GM12801 (cell line): ENCODE data around the gene RDH16.

Experiments used
- TF ChIP-seq, protein P1 (sequence below): IDR thresholded peaks from one replicate; pipeline ENCODE4 v1.5.1; 2011; ENCODE audit warnings: control low read depth; ENCODE audit not compliant: insufficient read length; ENCODE audit errors: extremely low read depth

Gene RDH16

DNA sequence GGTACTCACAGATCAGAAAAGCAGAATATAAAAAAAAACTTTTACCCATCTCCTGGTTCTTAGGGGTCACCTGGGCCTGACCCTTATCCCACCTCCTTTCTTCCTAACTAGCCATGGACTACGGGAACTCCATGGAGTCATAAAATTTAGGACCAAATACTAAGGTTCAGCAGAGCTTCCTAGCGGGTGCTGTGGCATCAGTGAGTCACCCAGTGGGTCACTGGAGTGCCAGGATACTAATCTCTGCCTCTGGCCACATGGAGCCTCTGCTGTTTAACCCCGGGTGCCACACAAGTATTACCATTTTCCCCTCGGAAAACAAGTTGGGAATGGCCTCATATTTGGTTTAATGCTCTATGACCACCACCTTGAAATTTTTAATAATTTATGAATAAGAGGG lies 42.0 kb upstream of the RDH16 start:
- TF ChIP-seq, protein P1, sequence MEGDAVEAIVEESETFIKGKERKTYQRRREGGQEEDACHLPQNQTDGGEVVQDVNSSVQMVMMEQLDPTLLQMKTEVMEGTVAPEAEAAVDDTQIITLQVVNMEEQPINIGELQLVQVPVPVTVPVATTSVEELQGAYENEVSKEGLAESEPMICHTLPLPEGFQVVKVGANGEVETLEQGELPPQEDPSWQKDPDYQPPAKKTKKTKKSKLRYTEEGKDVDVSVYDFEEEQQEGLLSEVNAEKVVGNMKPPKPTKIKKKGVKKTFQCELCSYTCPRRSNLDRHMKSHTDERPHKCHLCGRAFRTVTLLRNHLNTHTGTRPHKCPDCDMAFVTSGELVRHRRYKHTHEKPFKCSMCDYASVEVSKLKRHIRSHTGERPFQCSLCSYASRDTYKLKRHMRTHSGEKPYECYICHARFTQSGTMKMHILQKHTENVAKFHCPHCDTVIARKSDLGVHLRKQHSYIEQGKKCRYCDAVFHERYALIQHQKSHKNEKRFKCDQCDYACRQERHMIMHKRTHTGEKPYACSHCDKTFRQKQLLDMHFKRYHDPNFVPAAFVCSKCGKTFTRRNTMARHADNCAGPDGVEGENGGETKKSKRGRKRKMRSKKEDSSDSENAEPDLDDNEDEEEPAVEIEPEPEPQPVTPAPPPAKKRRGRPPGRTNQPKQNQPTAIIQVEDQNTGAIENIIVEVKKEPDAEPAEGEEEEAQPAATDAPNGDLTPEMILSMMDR = no peak

DNA sequence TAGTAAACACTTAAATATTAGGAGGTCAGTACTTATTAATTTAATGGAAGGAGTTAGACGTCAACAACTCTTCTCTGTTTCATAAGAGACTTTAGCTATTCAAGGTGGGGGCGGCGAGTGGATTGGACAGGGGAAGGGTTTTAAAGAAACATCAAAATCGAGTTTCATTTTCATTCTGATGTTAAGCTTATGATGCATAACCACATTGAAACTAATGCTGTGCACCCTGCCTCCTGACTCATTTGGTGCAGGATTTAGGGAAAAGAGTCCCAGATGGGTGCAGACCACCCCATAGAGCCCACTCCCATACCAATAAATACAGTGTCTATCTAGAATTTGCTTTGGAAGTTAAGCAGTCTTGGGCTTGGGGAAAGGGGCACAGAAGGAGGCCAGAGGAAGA lies 41.6 kb upstream of the RDH16 start:
- TF ChIP-seq, protein P1 = no peak

DNA sequence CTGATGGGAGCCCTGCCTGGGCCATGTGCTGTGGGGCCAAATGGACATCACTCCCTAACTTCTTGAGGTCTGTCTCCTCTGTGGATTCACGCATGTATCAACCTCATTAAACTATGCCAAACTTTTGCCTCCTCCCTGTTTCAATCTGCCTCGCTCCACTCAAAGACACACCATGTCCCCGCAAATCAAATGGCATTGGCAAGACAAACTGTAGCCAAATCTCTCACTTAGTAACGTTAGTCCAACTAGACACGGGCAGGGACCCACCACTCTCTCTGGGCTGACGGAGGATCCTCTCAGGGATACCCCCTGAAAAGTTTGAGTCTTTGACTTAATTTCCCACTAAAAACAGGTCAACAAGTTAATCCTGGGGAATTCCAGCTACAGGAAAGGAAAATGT lies 40.9 kb upstream of the RDH16 start:
- TF ChIP-seq, protein P1 = no peak

DNA sequence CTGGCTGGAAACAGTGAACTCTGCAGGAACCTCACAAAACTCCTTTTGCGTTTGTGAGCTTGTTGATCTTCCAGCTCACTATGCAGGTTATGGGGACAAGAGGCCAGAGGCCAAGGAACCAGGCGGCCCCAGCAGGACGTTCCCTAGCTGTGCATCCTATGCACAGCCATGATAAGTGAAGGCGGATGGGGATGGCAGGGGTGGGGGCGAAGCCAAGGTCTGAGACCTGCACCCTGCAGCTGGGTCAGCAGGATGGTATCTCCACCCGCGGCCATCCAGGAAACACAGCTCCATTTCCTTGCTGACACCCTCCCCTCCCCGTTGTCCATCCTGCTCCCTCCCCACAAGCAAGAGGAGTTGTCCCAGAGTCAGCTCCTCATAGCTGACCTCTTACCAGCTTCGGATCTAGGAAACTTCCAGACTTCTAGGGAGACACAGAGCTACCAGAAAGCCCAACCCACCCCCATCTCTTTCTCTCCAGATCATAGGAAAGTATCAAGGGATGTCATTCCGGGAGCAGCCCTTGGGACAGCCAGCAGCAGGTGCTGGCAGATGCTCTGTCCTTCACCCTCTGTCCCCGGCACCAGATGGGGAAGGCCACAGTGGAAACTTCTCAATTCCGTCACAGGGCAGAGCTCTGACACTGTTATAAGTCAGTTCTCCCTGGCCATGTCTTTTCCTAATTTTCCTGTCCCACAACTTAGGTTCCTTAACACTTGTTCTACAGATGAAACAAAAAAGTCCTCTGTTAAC lies 39.6 kb upstream of the RDH16 start:
- TF ChIP-seq, protein P1 = no peak

DNA sequence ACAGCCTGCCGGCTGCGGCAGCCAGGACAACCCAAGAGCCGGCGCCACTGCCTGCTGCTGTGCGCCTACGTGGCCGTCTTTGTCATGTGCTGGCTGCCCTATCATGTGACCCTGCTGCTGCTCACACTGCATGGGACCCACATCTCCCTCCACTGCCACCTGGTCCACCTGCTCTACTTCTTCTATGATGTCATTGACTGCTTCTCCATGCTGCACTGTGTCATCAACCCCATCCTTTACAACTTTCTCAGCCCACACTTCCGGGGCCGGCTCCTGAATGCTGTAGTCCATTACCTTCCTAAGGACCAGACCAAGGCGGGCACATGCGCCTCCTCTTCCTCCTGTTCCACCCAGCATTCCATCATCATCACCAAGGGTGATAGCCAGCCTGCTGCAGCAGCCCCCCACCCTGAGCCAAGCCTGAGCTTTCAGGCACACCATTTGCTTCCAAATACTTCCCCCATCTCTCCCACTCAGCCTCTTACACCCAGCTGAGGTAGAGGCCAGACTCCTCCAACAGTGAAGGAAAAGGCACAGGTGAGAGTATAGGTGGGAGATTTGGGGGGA lies 38.6 kb upstream of the RDH16 start:
- TF ChIP-seq, protein P1 = no peak

DNA sequence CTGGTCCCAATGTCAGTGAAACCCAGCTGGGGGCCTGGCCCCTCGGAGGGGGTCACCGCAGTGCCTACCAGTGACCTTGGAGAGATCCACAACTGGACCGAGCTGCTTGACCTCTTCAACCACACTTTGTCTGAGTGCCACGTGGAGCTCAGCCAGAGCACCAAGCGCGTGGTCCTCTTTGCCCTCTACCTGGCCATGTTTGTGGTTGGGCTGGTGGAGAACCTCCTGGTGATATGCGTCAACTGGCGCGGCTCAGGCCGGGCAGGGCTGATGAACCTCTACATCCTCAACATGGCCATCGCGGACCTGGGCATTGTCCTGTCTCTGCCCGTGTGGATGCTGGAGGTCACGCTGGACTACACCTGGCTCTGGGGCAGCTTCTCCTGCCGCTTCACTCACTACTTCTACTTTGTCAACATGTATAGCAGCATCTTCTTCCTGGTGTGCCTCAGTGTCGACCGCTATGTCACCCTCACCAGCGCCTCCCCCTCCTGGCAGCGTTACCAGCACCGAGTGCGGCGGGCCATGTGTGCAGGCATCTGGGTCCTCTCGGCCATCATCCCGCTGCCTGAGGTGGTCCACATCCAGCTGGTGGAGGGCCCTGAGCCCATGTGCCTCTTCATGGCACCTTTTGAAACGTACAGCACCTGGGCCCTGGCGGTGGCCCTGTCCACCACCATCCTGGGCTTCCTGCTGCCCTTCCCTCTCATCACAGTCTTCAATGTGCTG lies 38.0 kb upstream of the RDH16 start:
- TF ChIP-seq, protein P1 = no peak

DNA sequence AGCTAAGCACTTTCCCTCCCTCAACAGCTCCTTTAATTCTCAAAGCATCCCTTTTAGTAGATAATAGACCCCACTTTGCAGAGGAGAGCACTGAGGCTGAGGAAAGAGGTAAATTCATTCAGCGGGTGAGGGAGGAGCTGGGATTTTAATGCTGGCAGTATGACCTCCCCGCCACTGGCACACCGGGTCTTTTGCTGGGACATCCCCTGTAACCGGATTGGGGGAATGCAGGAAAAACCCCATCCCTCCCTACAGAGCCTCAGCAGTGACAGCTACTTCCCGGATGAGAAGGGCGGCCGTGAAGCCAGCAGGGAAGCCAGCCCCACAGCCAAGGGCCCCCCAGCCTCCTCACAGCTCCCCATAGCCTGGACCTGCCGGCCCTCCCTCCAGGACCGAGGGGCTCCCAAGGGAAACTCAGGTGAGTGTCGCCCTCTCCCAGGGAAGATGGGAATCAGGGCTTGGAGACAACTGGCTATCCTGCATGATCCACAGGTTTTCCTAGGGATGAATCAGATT lies 36.9 kb upstream of the RDH16 start:
- TF ChIP-seq, protein P1 = no peak
